ENCODE results near the gene TMEM259. TPM values are rescaled to one million over a fixed set of nuclear protein-coding genes. Genes with fewer than 3 reads are reported as not detected.

The TMEM259 gene
- total and polyA plus RNA-seq, 9 of the 15 experiments (the other 6 are each of a cell fraction or from before 2014, with no cell fraction given), result 0.52 to 231 (median 63.6) TPM

GRCh38 chr19:966485-967088, 54.3 kb downstream of the TMEM259 start (continued):
- TF ChIP-seq ESRRA (IDR thresholded peaks at IDR 0.05; ENCODE audit: borderline replicate concordance, low read depth), result no peak
- 0 out of 4 replicates have a peak, but pooled peaks of 1 of the 2 experiments have one; percentile 13 for TF ChIP-seq RCOR1 (IDR thresholded peaks at IDR 0.05; ENCODE audit: borderline replicate concordance in 1 of 2, low read depth in 2 of 2, low read length in 2 of 2)
- no peak for TF ChIP-seq ZZZ3 (IDR thresholded peaks at IDR 0.05)
- no peak for TF ChIP-seq CSDE1 (IDR thresholded peaks at IDR 0.05)
- no peak for TF ChIP-seq ZNF778 (CRISPR knock-in tag; IDR thresholded peaks at IDR 0.05)
- TF ChIP-seq ZNF263 (CRISPR knock-in tag; IDR thresholded peaks at IDR 0.05; ENCODE audit: borderline replicate concordance), result no peak
- no peak for TF ChIP-seq CBX5 (IDR thresholded peaks at IDR 0.05; ENCODE audit: borderline replicate concordance, low read depth)
- no peak for TF ChIP-seq NRF1 (conservative IDR thresholded peaks at IDR 0.05 in 1 of 2, IDR thresholded peaks at IDR 0.05 in 1 of 2)
- no peak for TF ChIP-seq MCM2 (IDR thresholded peaks at IDR 0.05; ENCODE audit: low read depth)
- TF ChIP-seq RBM17 (IDR thresholded peaks at IDR 0.05; ENCODE audit: borderline replicate concordance, low read depth, low read length), result no peak
- TF ChIP-seq, protein P1, sequence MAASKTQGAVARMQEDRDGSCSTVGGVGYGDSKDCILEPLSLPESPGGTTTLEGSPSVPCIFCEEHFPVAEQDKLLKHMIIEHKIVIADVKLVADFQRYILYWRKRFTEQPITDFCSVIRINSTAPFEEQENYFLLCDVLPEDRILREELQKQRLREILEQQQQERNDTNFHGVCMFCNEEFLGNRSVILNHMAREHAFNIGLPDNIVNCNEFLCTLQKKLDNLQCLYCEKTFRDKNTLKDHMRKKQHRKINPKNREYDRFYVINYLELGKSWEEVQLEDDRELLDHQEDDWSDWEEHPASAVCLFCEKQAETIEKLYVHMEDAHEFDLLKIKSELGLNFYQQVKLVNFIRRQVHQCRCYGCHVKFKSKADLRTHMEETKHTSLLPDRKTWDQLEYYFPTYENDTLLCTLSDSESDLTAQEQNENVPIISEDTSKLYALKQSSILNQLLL (CRISPR knock-in tag; IDR thresholded peaks at IDR 0.05; ENCODE audit: borderline replicate concordance), result no peak
- no peak for TF ChIP-seq ZBTB1 (CRISPR knock-in tag; IDR thresholded peaks at IDR 0.05; ENCODE audit: borderline replicate concordance, low read depth)
- TF ChIP-seq ZSCAN29 (IDR thresholded peaks at IDR 0.05), result no peak
- TF ChIP-seq HDAC6 (IDR thresholded peaks at IDR 0.05; ENCODE audit: low read depth, low read length), result no peak
- TF ChIP-seq EWSR1 (IDR thresholded peaks at IDR 0.05; ENCODE audit: borderline replicate concordance, low read depth, partially characterized antibody), result no peak
